HG03045 (cell line): ENCODE results near the gene MCM5.

Source experiments
- ATAC-seq: cut with Tn5 transposase; IDR thresholded peaks from one replicate; pipeline ENCODE4 v1.9.1; 2021; ENCODE audit warnings: mild to moderate bottlenecking, moderate library complexity; ENCODE audit not compliant: unreplicated experiment

Gene MCM5

DNA sequence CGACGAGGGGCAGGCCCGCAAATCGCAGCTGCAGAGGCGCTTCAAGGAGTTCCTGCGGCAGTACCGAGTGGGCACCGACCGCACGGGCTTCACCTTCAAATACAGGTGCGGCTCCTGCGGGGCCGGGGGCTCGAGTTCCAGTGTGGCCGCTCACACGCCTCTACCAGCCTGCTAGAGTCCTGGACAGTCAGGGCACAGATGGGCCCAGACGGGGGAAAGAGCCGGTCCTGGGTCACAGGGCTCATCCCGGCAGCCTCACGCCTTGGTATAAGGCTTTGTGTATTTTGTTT, 506 bp downstream of the MCM5 start:
- ATAC-seq = peak; percentile 5

DNA sequence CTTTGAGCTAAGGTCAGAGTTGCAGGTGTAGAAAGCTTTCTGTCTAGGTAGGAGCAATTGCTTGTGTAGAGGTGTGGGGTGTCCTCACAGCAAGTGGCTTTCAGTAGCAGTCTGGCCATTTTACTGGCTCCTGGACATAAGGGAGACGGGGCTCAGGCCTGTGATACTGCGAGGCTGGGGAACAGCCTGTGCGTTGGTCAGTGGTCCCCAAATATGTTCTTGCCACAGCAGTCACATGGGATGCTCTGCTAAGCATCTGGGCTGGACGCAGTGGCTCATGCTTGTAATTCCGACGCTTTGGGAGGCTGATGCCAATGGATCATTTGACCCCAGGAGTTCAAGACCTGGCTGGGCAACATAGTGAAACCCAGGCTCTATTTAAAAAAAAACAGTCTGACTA, 1.9 kb downstream of the MCM5 start:
- ATAC-seq = no peak

DNA sequence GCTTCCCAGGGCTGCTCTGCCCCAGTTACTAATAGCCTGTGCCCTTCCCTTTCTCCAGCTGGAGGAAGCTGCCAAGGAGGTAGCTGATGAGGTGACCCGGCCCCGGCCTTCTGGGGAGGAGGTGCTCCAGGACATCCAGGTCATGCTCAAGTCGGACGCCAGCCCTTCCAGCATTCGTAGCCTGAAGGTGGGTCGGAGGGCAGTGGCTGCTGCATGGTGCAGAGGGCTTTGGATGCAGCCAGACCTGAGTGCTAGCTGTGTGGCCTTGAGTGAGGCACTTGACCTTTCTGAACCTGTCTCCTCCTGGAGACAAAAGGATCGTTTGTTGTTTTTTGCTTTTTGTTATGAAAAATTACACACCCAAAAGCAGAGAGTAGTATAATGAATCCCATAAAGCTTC, 3.4 kb downstream of the MCM5 start:
- ATAC-seq = no peak

DNA sequence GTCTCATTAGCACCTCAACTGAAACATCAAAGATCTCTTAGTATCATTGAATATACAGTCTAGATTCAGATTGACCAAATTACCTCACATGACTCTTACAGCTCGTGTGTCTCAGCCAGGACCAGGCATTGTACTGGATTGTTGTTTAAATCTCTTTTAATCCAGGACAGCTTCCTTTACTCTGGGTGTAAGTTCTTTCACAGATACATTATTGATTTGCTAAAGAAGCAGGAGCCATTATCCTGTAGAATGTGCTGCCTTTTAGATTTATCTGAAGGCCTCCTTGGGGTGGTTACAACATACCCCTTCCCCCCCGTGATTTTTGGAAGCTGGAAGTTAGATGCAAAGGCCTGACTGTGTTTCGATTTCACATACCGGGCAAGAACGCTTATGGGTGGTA, 4.2 kb downstream of the MCM5 start:
- ATAC-seq = no peak

DNA sequence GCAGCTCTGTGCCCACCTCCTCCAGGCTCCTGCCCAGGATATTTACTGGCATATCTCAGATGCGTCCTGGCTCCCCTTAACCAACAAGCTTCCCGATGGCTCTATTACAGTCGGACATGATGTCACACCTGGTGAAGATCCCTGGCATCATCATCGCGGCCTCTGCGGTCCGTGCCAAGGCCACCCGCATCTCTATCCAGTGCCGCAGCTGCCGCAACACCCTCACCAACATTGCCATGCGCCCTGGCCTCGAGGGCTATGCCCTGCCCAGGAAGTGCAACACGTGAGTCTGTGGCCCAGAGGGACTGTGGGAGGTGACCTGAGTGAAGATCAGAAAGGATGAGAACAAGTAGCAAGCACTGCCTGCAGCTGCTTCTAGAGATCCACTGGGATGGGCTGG, 6.5 kb downstream of the MCM5 start:
- no peak for ATAC-seq

DNA sequence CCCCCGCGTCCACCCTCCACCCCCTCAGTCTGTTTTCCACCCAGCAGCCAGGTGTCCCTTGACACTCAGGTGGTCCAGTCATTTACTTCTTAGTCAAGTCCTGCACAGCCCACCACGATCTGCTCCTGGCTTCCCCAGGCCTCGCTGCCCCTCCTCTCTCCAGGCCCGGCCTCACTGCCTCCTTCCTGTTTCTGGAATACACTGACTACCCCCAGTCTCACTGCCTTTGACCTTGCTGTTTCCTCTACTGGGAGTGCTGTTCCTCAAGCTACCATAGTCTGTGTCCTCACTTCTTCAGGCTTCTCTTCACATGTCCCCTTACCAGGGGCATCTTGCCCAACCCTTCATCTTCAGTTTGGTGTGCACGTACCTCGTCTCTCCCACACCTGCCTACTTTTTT, 7.4 kb downstream of the MCM5 start:
- no peak for ATAC-seq

DNA sequence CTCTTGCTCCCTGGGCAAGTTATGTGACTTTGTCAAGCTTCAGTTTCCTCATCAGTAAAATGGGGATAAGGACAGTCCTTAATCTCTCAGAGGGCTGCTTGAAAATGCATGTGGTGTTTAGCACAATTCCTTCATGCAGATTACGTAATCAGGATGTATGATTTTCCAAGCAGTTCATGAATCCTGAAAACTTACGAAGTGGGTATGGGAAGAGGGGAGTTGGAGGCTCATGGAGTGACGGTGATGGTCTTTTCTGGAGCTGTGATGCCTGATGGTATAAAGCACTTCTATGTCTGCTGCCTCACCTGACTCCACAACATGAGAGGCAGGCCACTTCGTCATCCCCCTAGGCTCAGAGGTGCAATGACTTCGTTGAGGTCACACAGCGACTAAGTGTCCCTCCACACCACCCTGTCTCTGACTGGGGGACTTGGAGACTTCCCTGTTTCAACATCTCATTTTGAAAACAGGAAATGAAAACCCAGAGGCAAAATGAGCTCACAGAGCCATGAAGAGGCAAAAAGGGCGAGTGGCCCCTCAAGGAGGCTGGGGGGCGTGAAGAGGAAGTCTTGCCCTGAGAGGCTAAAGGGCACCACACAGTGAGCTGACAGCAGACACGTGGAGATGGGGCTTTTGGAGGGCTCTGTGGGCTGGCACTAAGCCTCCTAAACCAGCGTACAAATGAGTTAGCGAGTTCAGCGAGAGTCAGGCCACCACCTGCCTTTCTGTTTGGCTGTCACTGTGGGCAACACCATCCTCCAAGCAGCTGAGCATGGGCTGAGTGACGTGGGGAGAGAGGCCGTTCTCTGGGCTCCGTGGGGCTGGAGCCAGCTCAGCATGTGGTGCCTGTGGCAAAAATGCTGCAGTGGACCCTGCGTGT, 10.1 kb downstream of the MCM5 start:
- ATAC-seq = peak; percentile 53

DNA sequence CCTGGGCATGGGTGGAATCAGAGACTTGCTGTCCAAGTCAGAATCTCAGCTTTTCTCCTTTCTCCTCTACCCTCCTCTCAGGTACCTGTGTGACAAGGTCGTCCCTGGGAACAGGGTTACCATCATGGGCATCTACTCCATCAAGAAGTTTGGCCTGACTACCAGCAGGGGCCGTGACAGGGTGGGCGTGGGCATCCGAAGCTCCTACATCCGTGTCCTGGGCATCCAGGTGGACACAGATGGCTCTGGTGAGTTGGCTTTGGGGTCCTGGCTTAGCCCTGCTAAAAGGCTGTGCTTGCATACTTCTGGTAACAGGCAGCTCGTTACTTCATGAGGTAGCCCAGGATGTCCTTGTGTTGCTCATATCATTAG, 10.7 kb downstream of the MCM5 start:
- ATAC-seq = no peak

DNA sequence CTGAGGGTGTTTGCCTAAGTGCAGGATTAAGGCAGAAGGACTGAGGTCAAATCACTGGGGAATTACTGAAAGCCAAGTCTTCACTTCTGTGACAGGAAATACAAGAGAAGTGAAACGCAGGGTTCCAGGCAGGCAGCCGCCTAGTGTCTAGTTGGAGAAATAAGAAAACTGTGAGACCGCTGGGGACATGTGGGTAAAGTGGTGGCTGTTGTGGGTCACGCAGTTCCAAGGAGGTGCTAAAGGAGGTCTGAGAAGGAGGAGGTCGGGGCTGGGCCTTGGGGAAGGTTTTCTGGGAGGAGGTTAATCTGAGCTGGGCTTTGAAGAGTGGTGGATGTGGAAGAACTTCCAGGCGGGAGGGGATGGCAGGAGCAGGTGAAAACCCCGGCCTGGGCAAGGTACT, 11.2 kb downstream of the MCM5 start:
- ATAC-seq = no peak

DNA sequence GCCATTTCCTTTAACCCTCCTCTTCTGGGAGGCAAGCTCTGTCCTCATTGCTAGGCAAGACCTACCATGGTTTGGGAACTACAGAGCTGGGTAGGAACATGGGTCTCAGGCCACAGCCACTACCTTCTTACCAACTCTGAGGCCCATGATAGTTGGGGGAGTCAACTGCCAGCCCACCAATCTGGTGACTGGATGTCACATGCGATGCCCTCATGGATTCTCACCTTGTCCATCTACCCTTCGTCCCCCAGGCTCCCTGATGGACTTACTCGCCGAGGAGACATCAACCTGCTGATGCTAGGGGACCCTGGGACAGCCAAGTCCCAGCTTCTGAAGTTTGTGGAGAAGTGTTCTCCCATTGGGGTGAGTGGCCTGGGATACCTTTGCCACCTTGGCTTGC, 13.7 kb downstream of the MCM5 start:
- no peak for ATAC-seq

DNA sequence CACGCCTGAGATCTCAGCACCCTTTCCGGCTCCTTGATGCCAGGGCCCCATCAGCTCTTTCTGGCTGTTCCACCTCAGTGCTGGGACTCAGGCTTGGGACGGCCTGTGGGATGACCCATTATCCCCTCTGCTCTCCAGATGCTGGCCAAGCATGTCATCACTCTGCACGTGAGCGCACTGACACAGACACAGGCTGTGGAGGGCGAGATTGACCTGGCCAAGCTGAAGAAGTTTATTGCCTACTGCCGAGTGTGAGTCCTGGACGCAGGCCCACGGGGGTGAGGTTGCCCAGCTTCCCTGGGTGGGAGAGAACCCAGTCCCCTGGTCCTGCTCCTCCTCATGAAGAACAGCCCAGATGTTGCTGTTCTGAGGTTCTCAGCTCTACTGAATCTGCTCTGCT, 17.7 kb downstream of the MCM5 start:
- no peak for ATAC-seq

DNA sequence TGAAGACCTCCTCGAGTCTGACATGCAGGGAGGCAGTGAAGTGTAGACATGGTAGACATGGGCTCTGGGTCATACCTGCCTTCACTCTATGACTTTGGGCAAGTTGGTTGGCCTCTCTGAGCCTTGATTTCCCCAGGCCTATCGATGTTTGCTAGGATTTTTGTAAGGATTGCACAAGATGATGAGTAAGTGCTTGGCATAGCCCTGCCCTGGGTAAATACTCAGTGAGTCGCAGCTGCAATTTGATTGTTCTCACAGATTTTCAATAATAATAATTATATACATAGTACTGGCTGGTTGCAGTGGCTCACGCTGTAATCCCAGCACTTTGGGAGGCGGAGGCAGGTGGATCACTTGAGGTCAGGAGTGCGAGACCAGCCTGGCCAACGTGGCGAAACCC, 18.1 kb downstream of the MCM5 start:
- no peak for ATAC-seq

DNA sequence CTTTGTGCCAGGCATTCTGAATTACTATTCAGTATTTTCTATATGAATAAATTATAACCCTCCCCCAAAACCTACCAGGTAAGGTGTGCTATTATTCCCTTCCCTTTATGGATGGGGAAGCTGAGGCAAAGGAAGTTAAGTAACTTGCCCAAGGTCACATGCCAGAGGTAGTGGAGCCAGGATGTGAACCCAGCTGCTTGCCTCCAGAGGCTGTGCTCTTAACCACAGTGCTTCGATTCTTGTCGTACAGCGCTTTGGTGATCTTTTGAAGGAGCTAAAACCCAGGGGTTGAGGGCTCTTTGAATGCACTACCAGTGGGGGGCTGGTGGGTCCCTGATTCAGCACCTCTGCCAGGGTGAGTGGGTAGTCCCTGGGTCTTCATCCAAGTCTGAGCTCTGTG, 18.8 kb downstream of the MCM5 start:
- no peak for ATAC-seq

DNA sequence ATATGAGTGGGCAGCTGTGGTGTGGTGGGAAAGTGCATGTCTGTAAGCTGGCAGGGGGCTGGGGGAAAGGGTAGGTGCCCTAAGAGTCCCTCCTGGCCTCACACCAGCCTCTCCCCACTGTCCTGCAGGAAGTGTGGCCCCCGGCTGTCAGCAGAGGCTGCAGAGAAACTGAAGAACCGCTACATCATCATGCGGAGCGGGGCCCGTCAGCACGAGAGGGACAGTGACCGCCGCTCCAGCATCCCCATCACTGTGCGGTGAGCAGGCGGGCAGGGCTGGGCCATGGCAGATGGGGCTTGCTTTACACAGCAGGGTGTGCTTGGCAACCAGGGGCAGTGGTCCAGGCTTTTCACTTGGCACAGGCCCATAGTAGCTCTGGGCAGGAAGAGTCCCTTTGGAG, 19.8 kb downstream of the MCM5 start:
- ATAC-seq = no peak

DNA sequence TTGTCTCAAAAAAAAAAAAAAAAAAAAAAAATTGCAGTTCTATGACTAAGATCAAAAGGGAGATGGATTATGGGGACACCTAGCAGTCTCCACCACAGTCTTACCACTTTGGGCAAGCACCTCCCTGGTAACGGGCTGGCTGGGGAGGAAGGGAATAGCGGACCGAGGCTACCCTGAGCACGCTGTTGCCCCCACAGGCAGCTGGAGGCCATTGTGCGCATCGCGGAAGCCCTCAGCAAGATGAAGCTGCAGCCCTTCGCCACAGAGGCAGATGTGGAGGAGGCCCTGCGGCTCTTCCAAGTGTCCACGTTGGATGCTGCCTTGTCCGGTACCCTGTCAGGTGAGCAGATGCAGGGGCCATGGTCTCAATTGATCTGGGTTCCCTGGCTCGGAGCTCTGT, 21.2 kb downstream of the MCM5 start:
- ATAC-seq = no peak

DNA sequence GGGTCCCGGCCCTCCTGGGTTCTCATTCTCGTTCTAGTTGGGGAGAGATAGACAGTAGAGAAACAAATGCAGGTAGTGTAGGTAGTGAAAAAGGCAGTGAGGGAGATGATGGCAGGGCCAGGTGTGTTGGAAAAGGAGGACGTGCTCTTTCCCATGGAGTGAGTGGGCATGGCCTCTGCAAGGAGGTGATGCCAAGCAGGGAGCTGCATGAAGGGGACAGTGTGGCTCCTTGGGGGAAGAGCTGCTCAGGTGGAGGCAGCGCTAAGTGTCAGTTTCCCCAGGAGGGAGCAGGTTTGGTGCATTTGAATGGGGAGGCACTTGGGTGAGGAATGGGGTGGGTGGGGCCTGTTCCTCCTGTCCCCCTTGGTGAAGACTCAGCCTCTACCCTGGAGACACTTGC, 22.2 kb downstream of the MCM5 start:
- no peak for ATAC-seq

DNA sequence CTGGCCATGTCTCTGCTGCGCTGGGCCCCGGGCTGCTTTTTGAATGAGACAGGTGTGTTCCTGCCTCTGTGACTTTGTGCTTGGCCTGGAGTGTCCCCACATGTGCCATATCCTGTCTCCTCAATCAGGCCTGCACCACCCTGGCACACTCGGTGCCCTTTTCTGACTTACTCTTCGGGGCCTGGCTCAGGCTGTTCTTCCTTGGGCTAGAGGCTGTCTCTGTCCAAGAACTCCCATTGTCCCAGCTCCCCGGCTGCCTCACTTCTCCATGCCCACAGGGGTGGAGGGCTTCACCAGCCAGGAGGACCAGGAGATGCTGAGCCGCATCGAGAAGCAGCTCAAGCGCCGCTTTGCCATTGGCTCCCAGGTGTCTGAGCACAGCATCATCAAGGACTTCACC, 23.0 kb downstream of the MCM5 start:
- ATAC-seq = no peak

DNA sequence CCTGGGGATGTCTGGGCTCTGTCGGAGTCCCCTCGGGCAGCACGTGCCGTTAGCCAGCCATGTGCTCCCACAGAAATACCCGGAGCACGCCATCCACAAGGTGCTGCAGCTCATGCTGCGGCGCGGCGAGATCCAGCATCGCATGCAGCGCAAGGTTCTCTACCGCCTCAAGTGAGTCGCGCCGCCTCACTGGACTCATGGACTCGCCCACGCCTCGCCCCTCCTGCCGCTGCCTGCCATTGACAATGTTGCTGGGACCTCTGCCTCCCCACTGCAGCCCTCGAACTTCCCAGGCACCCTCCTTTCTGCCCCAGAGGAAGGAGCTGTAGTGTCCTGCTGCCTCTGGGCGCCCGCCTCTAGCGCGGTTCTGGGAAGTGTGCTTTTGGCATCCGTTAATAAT, 24.1 kb downstream of the MCM5 start:
- ATAC-seq = no peak

DNA sequence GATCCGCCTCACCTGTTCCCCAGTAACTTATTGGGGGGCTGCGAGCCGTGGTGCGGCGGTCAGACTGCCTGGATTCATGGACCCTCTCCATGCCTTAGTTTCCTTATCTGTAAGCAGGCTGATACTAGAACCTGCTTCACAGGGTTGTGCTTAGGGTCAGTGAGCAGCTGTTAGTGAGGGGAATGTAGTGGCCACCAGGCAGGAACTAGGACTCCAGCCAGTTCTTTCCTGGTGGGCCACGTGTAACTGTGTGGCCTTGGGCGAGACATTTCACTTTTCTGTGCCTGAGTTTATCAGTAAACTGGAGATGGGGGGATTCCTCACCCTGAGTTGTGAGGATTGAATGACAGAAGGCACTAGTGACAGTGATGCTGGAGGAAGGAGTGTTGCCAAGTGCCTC, 24.8 kb downstream of the MCM5 start:
- no peak for ATAC-seq

DNA sequence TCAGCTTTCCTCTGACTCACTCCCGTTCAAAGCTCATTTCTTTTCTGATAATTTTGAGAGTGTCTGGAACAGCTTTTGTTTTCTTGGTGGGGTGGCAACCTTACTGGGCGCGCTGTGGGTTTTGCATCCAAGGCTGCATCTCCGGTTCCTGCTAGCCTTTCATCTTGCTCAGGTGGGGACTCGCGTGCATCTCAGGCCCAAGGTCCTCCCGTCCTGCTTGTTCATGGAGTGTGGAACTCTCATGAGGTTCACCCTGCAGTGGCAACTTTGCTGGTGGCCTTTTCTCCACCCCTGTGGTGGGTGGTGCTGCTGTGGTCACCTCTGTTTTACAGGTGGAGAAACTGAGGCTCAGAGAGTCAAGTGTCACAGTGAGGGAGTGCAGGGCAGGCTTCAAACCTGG, 25.6 kb downstream of the MCM5 start:
- no peak for ATAC-seq

DNA sequence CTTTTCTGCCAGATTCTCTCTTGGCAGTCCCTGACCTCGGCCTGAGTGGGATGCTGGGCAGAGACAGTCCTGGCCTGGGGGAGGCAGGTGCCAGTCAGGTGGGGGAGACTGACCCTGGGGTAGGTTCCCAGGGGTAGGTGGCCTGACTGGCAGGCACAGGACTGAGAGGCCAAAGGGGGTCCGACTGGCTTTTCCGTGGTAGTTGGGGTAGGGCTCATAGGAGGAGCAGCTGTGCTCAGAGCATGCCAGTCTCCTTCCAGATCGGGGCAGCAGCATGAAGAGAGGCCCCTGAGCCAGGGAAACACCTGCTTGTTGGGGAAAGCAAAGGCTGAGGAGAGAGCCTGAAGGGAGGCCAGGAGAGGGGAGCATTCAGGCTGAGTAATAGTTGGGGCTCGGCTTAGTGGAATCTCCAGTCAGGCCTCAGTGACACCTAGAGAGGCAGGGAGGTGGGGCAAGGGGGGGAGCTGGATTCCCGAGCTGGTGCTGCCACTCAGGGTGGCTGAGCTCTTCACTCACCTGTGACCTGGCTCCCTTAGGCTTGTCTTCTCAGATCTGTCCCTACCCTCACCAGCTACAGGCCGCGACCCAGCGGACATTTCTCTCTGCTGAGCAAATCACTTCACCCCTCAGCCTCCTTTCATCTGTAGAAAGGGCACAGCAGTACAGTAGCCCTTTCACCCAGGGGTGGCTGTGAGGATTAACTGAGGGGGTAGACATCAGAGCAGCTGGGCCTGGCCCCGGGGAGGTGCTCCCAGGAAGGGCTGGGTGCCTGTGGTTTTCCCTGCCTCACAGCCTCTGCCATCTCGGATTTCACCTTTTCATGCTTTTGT, 26.2 kb downstream of the MCM5 start:
- no peak for ATAC-seq

DNA sequence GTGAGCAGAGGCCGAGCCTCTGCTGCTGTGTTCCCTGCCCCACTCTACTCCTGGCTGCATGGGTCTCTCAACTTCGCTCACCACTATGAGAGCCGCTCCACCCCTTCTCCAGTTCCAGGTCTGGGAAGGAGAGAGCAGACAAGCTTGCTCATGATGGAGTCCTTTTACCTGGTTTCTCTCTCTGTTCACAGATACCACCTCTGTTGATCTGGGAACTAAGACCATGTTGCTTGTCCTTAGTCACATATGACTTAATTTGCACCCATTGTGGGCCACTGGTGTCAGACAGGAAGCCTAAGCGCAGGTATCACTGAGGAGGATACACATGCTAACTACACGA, 26.8 kb downstream of the MCM5 start:
- ATAC-seq = no peak

DNA sequence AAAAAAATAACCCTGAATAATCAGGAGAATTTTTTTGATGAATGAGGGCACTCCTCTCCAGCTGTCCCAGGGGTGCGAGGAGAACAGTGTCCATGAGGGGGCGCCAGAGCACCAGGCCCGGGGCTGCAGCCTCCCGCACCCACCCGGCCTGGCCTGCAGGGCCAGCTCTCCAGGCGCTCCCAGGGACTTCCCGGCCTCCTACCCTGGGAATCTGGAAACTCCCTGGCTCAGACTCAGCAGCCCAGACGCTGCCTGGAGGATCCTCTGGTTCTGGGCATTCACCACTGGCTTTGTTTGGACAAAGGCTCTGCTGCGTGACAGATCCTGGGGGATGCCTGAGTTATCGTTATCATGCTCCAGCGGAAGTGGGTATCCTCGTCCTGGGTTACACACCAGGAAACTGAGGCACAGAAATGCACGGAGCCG, 31.0 kb downstream of the MCM5 start:
- ATAC-seq = no peak
